Mucosa of descending colon (tissue), 3 donors: Measurements from ENCODE around the gene ZNF423. TPM values are rescaled to one million over a fixed set of nuclear protein-coding genes. Genes with fewer than 3 reads are reported as not detected.

Experiments
- ATAC-seq: fragments of 200-7000 bp; cut with Tn5 transposase; one replicate; pipeline ENCODE4 v1.9.1; 2020; ENCODE audit warnings: mild to moderate bottlenecking, moderate library complexity
- DNase-seq, 3 donors: peaks; one replicate each; pipeline ENCODE4 v3.0.0-alpha.2; 2020
- H3K36me3 ChIP-seq: fragments of 200-600 bp; one replicate; pipeline ENCODE4 v1.8.0; 2021; ENCODE audit warnings: low read depth, mild to moderate bottlenecking
- H3K4me1 ChIP-seq: fragments of 200-600 bp; one replicate; pipeline ENCODE4 v1.8.0; 2021; ENCODE audit warnings: low read depth, mild to moderate bottlenecking
- H3K4me3 ChIP-seq: fragments of 200-600 bp; one replicate; pipeline ENCODE4 v1.8.0; 2021; ENCODE audit warnings: mild to moderate bottlenecking
- H3K9me3 ChIP-seq: fragments of 200-600 bp; one replicate; pipeline ENCODE4 v1.8.0; 2021; ENCODE audit warnings: mild to moderate bottlenecking
- intact Hi-C, 2 donors: fragments of 100-400 bp; cut with DNase I in 1 of 2; cut with micrococcal nuclease in 1 of 2; formaldehyde crosslinking; loops; one replicate each; pipeline versions ENCODE4 v1.11.0 to v1.11.1; 2022; cut with DNase I, micrococcal nuclease
- total RNA-seq, 3 donors: library from RNA; stranded (reverse); fragmentation: NEBNext Ultra II Directional in 2 of 3; extraction: Animal tissue kit (Norgen Biotek cat#: 25700) in 2 of 3; gene quantifications; one replicate each; pipeline versions ENCODE4 v1.2.1 to v1.2.4, GENCODE V29; 2021 to 2023
- TF ChIP-seq, protein P1 (sequence below): fragments of 200-600 bp; IDR thresholded peaks from one replicate; pipeline ENCODE4 v1.8.0; 2022; ENCODE audit warnings: antibody characterized with exemption, mild to moderate bottlenecking
- donor health status: DM: no; HTN: no; CAD: no; lungs with moderate emphysema.
- donor health status: DM: no; HTN: no; CAD: no.
- donor health status: DM: no; HTN: yes; CAD: no.

ZNF423 gene
- total RNA-seq, 3 donors from 2014 or later: 6.7 to 11.6 (median 11.0) TPM

DNA sequence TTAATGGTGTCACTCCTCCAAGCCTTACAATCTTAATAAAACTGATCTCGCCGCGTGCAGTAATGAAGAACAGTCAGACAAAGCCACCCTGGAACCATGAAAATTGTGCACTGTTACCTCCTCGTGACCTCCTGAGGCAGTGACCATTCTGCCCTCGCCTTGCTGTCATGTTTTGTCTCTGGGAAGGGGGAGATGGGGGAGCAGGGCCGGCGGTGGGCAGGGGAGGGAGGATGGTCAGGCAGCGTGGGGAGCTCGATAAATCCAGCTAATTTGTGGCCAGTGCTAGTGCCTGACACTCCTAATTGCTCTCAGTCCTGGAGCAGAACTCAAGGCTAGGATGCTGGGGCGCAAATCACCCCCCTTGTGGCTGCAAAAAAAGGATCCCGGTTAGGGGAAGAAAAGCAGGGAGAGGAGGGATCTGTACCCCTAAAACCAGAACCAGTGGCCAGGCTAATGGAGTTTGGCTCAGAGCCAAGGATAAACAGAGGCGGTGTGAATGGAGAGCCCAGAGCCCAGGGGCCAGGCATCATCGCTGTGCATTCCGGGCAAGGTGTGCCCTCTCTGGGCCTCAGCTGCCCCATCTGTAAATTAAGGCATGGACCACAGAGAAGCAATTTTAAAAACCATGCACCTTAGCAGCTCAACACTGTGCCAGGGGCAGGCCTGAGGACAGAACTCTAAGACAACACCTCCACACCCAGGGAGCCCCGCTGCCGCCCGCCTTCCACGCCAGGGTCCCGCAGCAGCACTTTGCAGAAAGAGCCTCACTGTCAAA lies 113.3 kb downstream of the ZNF423 start:
- ATAC-seq: no peak
- intact Hi-C loops: no loop called here
- Histone ChIP-seq H3K9me3 (no peaks in the 10 kb centered on the region), H3K36me3 (no peaks in the 10 kb centered on the region), H3K4me1 (no peaks in the 10 kb centered on the region), H3K4me3 (no peak overlapping the region)
- DNase-seq: no peak
- TF ChIP-seq, protein P1, sequence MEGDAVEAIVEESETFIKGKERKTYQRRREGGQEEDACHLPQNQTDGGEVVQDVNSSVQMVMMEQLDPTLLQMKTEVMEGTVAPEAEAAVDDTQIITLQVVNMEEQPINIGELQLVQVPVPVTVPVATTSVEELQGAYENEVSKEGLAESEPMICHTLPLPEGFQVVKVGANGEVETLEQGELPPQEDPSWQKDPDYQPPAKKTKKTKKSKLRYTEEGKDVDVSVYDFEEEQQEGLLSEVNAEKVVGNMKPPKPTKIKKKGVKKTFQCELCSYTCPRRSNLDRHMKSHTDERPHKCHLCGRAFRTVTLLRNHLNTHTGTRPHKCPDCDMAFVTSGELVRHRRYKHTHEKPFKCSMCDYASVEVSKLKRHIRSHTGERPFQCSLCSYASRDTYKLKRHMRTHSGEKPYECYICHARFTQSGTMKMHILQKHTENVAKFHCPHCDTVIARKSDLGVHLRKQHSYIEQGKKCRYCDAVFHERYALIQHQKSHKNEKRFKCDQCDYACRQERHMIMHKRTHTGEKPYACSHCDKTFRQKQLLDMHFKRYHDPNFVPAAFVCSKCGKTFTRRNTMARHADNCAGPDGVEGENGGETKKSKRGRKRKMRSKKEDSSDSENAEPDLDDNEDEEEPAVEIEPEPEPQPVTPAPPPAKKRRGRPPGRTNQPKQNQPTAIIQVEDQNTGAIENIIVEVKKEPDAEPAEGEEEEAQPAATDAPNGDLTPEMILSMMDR: no peak

DNA sequence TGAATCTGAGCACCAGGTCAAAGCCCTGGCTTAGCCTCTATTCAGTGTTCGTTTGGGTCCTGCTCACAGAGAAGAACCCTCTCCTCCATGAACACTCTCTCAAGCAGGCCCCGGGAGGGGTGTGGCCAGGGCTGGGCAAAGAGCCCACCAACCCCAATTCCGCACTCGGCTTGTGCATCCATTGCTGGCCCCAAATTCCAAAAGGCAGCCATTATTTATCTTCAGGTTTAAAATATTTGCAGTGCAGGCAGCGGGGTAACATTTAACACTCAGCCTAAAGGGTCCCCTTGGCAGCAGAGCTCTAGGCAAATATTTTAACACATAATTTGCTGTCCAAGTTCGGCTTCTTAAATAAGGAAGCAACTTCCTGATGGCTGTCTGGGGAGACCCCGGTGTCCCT lies 115.7 kb downstream of the ZNF423 start:
- TF ChIP-seq, protein P1: no peak
- H3K9me3 ChIP-seq: no peaks in the 10 kb centered on the region
- no peak overlapping the region for H3K4me3 ChIP-seq
- H3K36me3 ChIP-seq: no peaks in the 10 kb centered on the region
- intact Hi-C loops: no loop called here
- ATAC-seq (no peak), DNase-seq (peak in 1 of 3 donors; percentile 20)
- H3K4me1 ChIP-seq: no peaks in the 10 kb centered on the region

DNA sequence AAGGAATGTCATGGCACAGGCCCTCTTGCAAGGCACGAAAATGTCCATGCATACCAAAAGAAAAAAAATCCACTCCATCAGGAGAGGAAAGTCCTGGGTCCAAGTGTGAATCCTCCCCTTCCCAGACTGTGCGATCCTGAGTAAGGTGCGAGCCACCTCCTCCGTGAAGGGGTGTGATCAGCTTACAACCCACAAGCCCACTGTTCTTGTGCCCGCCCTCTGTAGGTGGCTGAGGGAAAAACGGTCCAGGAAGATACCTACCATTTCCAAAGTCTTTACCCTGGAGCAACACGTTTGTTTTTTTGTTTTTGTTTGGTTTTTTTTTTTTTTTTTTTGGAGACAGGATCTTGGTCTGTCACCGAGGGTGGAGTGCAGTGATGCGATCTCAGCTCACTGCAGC lies 116.5 kb downstream of the ZNF423 start:
- peak in 1 of 3 donors; percentile 0 for DNase-seq
- Histone ChIP-seq H3K36me3 (no peaks in the 10 kb centered on the region), H3K4me1 (no peaks in the 10 kb centered on the region), H3K9me3 (no peaks in the 10 kb centered on the region), H3K4me3 (no peak overlapping the region)
- TF ChIP-seq, protein P1: no peak
- ATAC-seq: no peak
- intact Hi-C loops: no loop called here

DNA sequence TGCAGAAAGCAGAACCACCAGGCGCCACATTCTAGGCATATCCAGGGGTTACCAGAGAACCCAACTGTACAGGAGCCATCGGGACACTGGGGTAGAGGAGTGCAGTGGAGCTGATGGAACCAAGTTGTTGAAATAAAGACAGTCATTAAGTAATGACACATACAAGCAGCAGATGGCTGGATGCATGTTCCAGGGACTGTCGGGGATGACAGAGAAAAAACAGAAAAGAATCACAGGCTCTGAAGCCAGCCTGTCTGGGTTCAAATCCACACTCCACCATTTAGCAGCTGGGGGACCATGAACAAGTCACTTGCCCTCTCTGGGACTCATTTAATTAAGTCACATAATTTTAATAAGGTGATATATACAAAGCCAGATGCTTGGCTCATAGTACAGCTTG lies 117.1 kb downstream of the ZNF423 start:
- no peaks in the 10 kb centered on the region for H3K36me3 ChIP-seq
- no peaks in the 10 kb centered on the region for H3K9me3 ChIP-seq
- DNase-seq: no peak
- no peak overlapping the region for H3K4me3 ChIP-seq
- no peak for ATAC-seq
- intact Hi-C loops: no loop called here
- TF ChIP-seq, protein P1: no peak
- H3K4me1 ChIP-seq: no peaks in the 10 kb centered on the region

DNA sequence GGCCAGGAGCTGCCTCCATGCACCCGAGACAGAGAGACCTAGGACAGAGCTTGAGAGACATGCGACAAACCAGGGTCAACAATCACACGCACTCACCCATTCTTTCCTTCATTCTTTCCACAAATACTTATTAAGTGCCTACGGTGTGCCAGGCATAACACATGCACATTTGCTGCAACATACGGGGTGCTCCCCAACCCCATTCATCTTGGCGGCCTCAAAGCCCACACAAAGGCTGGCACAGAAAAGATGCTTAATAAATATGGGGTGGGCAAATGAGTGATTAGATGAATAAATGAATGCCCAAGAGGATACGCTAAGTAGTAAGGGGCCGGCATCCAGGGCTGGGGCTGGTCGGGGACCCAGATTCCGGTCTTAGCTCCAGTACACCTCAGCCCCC lies 117.9 kb downstream of the ZNF423 start:
- no peaks in the 10 kb centered on the region for H3K9me3 ChIP-seq
- TF ChIP-seq, protein P1: no peak
- intact Hi-C loops: no loop called here
- no peaks in the 10 kb centered on the region for H3K4me1 ChIP-seq
- H3K36me3 ChIP-seq: no peaks in the 10 kb centered on the region
- H3K4me3 ChIP-seq: no peak overlapping the region
- peak in 1 of 3 donors; percentile 10 for DNase-seq
- ATAC-seq: no peak
